ENCODE measurements around the gene SMAD6. TPM values are rescaled to one million over a fixed set of nuclear protein-coding genes. Genes with fewer than 3 reads are reported as not detected.

SMAD6 gene
- total and polyA plus RNA-seq, 9 of the 15 experiments (the other 6 are each of a cell fraction or from before 2014, with no cell fraction given): 0.10 to 15.5 (median 3.7) TPM

- TF ChIP-seq RCOR1 (IDR thresholded peaks at IDR 0.05; ENCODE audit: borderline replicate concordance in 1 of 2, low read depth in 2 of 2, low read length in 2 of 2) (peak in 1 of 2 experiments; percentile 57; a peak in 1 of 4 replicates), ZNF263 (CRISPR knock-in tag; IDR thresholded peaks at IDR 0.05; ENCODE audit: borderline replicate concordance) (no peak), ZBTB9 (CRISPR knock-in tag; IDR thresholded peaks at IDR 0.05) (no peak), STAT5A (IDR thresholded peaks at IDR 0.05; ENCODE audit: borderline replicate concordance, low read length) (no peak), TGIF2 (CRISPR knock-in tag; IDR thresholded peaks at IDR 0.05) (no peak), L3MBTL2 (IDR thresholded peaks at IDR 0.05) (peak; percentile 57; the same call in 1 of the 2 replicates), ZNF551 (CRISPR knock-in tag; IDR thresholded peaks at IDR 0.05) (no peak), NEUROD1 (IDR thresholded peaks at IDR 0.05; ENCODE audit: borderline replicate concordance, low read depth, low read length, partially characterized antibody) (peak; percentile 51), MEIS2 (IDR thresholded peaks at IDR 0.05; ENCODE audit: partially characterized antibody) (peak; percentile 43), ZFP91 (CRISPR knock-in tag; IDR thresholded peaks at IDR 0.05) (peak; percentile 85), POLR2AphosphoS5 (IDR thresholded peaks at IDR 0.05; ENCODE audit: control insufficient read depth, insufficient read depth, low read depth, low read length) (no peak), IFI16 (CRISPR knock-in tag; IDR thresholded peaks at IDR 0.05) (no peak), HINFP (tag; conservative IDR thresholded peaks at IDR 0.05; ENCODE audit: low read depth) (no peak), SMAD1 (IDR thresholded peaks at IDR 0.05; ENCODE audit: low read depth, low read length, partially characterized antibody) (peak; percentile 39), CUX1 (CRISPR knock-in tag; IDR thresholded peaks at IDR 0.05) (no peak), ZFP1 (CRISPR knock-in tag; IDR thresholded peaks at IDR 0.05) (no peak)
Measured at GRCh38 chr15:66702035-66702786, at the start of gene SMAD6 (continued).

All from K562 (cell line).